ENCODE measurements around the gene KY.

The KY gene

GRCh38 chr3:134650431-134651346 is at the start of gene KY:
Gene KY (minus strand): TSS chr3:134651022. CDS start chr3:134650960, 62 bp downstream.
- no peak for DNase-seq (ENCODE audit: low spot score)
- TF ChIP-seq CTCF (IDR thresholded peaks at IDR 0.05; ENCODE audit: extremely low read depth, insufficient read depth, missing control alignments), result no peak
- in situ Hi-C loops (cut with MboI; ENCODE audit: low pct_unique_long_range_greater_than_20kb, low sequenced_read_pairs, unreplicated experiment), result no loop called here

GRCh38 chr3:134699721-134700120 is 48.9 kb upstream of the KY start:
- in situ Hi-C loops (cut with MboI; ENCODE audit: low pct_unique_long_range_greater_than_20kb, low sequenced_read_pairs, unreplicated experiment), result no loop called here
- no peak for TF ChIP-seq CTCF (IDR thresholded peaks at IDR 0.05; ENCODE audit: extremely low read depth, insufficient read depth, missing control alignments)
- DNase-seq (ENCODE audit: low spot score), result no peak

- in situ Hi-C loops (cut with MboI; ENCODE audit: low pct_unique_long_range_greater_than_20kb, low sequenced_read_pairs, unreplicated experiment), result no loop called here
- TF ChIP-seq CTCF (IDR thresholded peaks at IDR 0.05; ENCODE audit: extremely low read depth, insufficient read depth, missing control alignments), result no peak
- no peak for DNase-seq (ENCODE audit: low spot score)
These were observed 48.4 kb upstream of the KY start for GRCh38 chr3:134699141-134699711.

- in situ Hi-C loops (cut with MboI; ENCODE audit: low pct_unique_long_range_greater_than_20kb, low sequenced_read_pairs, unreplicated experiment), result no loop called here
- DNase-seq (ENCODE audit: low spot score), result no peak
- no peak for TF ChIP-seq CTCF (IDR thresholded peaks at IDR 0.05; ENCODE audit: extremely low read depth, insufficient read depth, missing control alignments)
These were observed 47.2 kb upstream of the KY start for GRCh38 chr3:134697830-134698689.

- no peak for DNase-seq (ENCODE audit: low spot score)
- in situ Hi-C loops (cut with MboI; ENCODE audit: low pct_unique_long_range_greater_than_20kb, low sequenced_read_pairs, unreplicated experiment), result no loop called here
- TF ChIP-seq CTCF (IDR thresholded peaks at IDR 0.05; ENCODE audit: extremely low read depth, insufficient read depth, missing control alignments), result no peak
These were observed 45.3 kb upstream of the KY start for GRCh38 chr3:134696155-134696554.

- TF ChIP-seq CTCF (IDR thresholded peaks at IDR 0.05; ENCODE audit: extremely low read depth, insufficient read depth, missing control alignments), result no peak
- no peak for DNase-seq (ENCODE audit: low spot score)
- in situ Hi-C loops (cut with MboI; ENCODE audit: low pct_unique_long_range_greater_than_20kb, low sequenced_read_pairs, unreplicated experiment), result no loop called here
These were observed 44.2 kb upstream of the KY start for GRCh38 chr3:134694946-134695543.

Measured in GM13977 (cell line).